HCT116 (cell line): ENCODE data around the gene RXRA.

ENCODE experiments used
- CTCF ChIP-seq, 3 experiments: fragments of 200-600 bp in 1 of 3; sonication (generic) in 1 of 3; IDR thresholded peaks in 2 of 3; conservative IDR thresholded peaks in 1 of 3; 2 replicates each; pipeline ENCODE4 v1.5.1; 2012 to 2017; ENCODE audit warnings: low read depth in 2 of 3, low read length in 2 of 3, antibody characterized with exemption in 1 of 3, borderline replicate concordance in 1 of 3, control low read depth in 1 of 3, mild to moderate bottlenecking in 1 of 3, mixed read lengths in 1 of 3, mixed run types in 1 of 3, moderate library complexity in 1 of 3; ENCODE audit not compliant: insufficient read depth in 1 of 3
- EGR1 ChIP-seq: IDR thresholded peaks from 2 replicates; pipeline ENCODE4 v1.6.1; 2012; ENCODE audit warnings: low read depth
- JUND ChIP-seq: IDR thresholded peaks from 2 replicates; pipeline ENCODE4 v1.6.1; 2012
- MAX ChIP-seq: IDR thresholded peaks from 2 replicates; pipeline ENCODE4 v1.6.1; 2012
- POLR2A ChIP-seq: IDR thresholded peaks from 2 replicates; pipeline ENCODE4 v1.7.0; 2011; ENCODE audit warnings: borderline replicate concordance; ENCODE audit not compliant: insufficient read depth, insufficient read length; ENCODE audit errors: extremely low read depth
- POLR2AphosphoS5 ChIP-seq: IDR thresholded peaks from 2 replicates; pipeline ENCODE4 v1.6.1; 2011; ENCODE audit warnings: mild to moderate bottlenecking, low read depth, low read length, moderate library complexity
- SRF ChIP-seq: IDR thresholded peaks from 2 replicates; pipeline ENCODE4 v1.6.1; 2012; ENCODE audit warnings: low read depth

DNA sequence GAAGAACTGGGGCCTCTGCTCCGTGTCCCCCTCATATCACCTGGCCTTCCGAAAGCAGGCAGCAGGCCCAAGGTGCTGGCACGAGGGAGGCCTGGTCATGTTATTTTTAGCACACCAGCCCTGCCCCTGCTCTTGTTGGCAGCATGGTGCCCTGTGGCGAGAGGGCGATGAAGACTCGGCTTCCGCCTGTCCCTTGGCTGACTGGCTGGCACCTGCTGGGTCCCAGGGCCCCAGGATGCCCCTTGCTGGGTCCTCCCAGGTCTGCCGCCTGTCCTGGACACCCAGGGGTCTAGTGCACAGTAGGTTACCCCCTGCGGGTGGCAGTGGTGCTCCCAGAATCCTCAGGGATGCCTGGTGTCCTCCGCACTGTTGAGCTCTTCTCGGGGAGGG is 77.0 kb downstream of the RXRA start:
- no peak for TF ChIP-seq CTCF (IDR thresholded peaks at IDR 0.05 in 2 of 3, conservative IDR thresholded peaks at IDR 0.05 in 1 of 3; ENCODE audit: borderline replicate concordance in 1 of 3, insufficient read depth in 1 of 3, low read depth in 2 of 3, low read length in 2 of 3)
- no peak for TF ChIP-seq POLR2A
- TF ChIP-seq MAX = no peak
- no peak for TF ChIP-seq SRF
- TF ChIP-seq EGR1 = no peak
- TF ChIP-seq POLR2AphosphoS5 = no peak
- no peak for TF ChIP-seq JUND
